HG02852 (cell line): ENCODE results near the gene KIF2A.
A peak's percentile ranks its signal among the peaks of the same experiment; 100 is the strongest.

Experiments used
- ATAC-seq: cut with Tn5 transposase; IDR thresholded peaks from one replicate; pipeline ENCODE4 v1.9.1; 2021; ENCODE audit warnings: mild to moderate bottlenecking, moderate library complexity; ENCODE audit not compliant: unreplicated experiment

The KIF2A gene

DNA sequence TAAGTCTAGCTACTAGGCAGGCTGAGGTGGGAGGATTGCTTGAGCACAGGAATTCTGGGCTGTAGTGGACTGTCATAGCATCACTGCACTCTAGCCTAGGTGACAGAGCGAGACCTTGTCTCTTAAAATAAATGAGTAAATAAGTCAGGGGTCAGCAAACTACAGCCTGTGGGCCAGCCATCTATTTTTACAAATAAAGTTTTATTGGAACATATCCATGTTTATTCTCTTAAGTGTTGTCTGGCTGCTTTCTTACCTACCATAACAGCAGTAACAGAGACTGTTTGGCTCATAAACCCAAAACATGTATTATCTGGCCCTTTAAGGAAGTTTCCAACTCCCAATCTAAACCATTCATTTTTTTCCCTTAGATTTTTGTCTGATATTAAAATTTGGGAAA, 68.1 kb downstream of the KIF2A start:
- no peak for ATAC-seq

DNA sequence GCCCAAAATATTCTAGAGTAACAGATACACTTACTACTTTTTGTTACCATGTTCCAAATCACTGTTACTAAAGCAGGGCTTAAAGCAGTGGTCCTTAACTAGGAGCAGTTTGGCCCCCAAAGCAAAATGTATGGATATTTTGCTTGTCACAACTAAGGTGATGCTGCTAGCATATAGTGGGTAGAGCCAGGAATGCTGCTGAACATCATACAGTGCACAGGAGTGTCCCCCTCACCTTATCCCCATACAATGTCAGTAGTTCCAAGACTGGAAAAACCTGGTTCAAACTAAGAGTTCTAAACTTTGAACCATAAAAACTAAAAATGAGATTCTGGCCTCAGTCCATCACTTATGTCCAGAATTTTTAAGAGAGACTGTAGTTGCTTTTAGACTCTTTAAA, 69.6 kb downstream of the KIF2A start:
- ATAC-seq = no peak

DNA sequence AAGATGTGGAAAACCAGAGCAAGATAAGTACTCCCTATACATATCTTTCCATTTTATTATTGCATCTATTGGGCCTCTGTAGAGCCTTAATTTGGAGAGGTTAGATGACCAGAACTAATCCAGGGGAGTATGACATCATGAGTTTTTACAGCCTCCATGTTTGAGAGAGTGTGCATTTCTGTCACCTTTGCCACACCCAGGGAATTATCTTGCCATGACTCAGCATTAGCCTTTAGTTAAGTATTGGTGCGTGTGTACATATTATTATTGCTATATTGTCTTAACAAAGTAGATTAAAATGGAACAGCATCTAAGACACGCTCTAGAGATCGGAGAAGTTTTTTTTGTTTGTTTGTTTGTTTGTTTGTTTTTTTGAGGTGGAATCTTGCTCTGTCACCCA, 70.1 kb downstream of the KIF2A start:
- ATAC-seq = no peak

DNA sequence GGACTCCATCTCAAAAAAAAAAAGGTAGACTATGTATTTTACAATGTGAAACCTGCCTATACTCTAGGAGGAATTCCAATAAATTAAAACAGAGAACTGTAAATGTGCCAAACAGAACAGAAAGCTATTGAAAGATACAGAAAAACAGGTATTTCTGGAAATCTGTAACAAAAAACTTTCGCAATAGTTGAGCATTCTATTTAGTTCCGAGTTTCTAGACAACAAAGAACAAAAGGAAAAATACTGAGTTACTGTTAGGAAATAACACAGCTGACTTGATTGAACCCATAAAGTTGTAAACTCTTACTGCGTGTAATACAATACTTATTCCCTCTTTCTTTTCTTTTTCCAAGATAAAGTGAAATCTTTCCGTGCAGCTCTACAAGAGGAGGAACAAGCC, 79.1 kb downstream of the KIF2A start:
- ATAC-seq = no peak

DNA sequence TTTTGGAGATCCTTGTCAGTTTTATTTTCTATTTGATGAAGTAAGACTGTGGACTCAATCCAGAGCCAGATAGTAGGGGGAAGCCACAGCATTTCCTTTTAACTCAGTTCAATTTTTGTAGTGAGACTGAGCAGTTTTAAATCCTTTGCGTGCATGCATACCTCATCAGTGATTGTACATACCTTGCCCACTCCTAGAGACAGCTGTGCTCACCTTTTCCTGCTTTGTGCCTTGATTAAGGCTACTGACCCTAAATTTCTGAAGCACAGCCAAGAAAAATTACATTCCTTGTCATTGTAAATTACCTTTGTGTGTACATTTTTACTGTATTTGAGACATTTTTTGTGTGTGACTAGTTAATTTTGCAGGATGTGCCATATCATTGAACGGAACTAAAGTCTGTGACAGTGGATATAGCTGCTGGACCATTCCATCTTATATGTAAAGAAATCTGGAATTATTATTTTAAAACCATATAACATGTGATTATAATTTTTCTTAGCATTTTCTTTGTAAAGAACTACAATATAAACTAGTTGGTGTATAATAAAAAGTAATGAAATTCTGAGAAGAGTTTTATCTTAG, 79.9 kb downstream of the KIF2A start:
- no peak for ATAC-seq

DNA sequence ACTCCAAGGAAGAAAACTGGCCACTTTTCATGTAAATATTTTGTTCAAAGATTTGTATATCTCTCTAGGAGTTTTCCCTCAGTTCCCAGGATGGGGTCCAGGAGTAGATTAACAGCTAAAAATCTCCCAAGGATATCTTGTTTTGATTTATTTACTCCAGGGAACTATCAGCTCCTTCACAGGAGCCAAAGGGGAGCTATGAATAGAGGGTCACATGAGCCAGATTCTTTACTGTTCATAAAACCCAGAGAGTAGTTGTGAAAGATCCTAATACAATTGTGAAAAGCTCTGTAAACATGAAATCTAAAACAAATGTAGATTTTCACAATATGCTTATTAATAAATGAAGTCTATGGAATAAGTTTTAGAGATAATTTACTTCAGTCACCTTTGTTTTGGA, 80.8 kb downstream of the KIF2A start:
- ATAC-seq = no peak

DNA sequence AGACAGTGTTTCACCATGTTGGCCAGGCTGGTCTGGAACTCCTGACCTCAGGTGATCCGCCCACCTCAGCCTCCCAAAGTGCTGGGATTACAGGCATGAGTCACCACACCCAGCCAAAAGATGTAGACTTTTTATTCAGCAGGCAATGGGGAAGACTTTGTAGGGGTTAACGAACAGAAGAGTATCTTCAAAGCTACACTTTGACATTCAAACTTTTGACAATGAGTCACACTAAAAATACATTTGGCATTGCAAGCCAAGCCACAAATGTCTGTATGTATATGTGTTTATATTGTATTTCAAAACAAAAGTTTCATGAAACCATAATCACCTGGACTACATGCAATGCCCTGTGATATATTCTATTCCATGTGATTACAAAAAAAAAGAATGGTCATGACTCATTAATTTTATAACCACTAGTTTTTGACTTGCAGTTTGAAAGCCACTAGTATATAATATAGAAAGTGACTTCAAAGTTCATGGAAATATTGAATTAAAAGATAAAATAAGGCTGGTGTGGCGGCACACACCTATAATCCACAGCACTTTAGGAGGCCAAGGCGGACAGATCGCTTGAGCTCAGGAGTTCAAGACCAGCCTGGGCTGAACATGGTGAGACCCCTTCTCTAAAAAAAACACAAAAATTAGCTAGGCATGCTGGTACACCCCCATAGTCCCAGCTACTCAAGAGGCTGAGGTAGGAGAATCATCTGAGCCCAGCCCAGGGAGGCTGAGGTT, 89.4 kb downstream of the KIF2A start:
- ATAC-seq = no peak

DNA sequence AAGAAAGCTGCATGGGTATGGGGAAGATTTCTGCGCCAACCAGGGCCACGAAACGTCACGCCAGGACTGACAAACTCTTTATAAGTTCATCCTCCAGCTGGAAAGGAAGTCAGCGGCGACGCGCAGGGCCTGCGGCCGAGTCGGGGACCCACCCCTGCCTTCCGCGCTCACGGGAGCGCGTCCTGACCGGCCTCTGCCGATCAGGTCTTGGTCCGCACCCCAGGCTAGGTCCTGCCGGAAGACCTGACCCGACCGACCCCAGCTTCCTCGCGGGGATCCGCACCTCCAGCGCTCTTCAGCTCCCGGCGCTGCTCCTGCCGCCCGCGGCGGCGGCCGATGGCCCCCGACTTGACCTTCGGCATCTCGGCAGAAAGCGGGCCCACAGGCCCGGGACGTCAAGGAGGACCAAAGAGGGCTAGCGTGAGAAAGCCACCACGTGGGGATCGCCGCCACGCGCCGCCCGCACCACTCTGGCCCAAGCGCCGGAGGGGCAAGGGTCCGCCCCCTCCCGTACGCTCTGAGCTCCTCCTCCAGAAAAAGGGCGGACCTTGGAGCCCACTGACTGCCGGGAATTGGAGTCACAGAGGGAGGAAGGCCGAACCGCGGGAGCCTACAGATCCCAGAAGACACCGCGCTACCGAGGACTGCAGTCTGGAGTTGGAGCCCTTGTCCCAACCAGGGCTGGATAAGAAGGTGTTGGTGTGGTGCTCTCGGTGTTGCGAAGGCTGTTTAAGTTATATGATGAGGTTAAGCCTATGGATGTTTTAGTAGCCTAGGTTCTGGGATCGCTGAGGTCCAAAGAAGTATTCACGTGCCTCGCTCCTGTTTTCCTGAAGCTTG, 97.6 kb downstream of the KIF2A start, which contains the start of gene DIMT1:
DIMT1 (minus strand) TSS at position 495 of the 840 bp plus-strand sequence; CDS start at position 362, 133 bp downstream.
- ATAC-seq = peak; percentile 95

DNA sequence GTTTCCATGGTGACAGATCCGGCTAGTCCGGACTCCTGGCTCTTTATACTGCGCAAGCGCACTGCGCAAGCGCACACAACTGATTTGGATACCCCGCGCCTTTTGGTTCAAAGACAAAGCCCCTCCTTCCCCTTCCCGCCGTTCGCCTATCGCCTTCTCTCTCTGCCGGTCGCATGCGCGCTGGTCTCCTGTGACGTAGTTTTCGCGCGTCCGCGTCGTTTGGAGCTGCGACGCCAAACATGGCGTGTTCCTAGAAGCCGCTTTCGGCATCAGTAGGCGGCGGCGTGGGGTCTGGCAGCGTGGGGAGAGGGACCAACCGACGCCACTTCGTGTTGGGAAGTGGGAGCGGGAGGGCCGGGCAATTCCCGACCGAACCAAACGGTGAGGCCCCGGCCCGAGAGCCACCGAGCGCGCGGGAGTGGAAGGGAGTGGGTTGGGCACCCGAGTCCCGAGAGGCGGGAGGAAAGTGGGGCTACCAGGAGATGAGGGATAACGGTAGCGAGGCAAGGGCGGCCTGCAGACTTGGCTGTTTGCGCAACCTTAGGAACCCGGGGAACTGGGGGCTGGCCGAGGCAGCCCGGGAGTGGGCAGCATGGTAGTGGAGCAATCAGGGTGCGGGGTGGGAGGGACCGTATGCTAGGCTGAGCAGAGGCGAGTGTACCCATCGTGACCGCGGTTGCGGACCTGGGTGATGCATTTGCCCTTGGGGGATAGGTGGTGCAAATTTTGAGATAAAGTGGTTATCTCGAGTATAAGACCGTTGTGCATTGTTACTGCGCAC, 106.7 kb downstream of the KIF2A start, which contains the start of gene IPO11:
IPO11 (plus strand) TSS at position 215 of the 781 bp plus-strand sequence. CDS start 24,517 bp downstream, outside the sequence.
- ATAC-seq = peak; percentile 96

DNA sequence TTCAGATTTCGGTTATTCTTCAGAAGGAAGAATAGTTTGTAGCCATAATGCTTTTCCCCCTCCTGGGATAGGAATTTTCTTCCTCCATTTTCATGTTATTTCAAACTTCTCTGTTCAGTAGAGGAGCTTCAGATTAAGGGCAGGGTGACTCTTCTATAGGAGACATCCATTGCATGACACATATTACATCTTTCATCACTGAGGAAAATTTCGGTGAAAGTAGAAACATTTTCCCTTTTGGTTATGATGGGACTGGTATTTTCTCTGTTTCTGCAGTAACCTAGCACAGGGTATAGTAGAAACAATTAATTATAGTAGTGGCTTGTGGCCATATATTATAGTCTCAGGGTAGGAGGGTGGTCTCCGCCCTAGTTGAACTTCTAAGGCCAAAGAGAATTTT, 107.7 kb downstream of the KIF2A start:
- no peak for ATAC-seq

DNA sequence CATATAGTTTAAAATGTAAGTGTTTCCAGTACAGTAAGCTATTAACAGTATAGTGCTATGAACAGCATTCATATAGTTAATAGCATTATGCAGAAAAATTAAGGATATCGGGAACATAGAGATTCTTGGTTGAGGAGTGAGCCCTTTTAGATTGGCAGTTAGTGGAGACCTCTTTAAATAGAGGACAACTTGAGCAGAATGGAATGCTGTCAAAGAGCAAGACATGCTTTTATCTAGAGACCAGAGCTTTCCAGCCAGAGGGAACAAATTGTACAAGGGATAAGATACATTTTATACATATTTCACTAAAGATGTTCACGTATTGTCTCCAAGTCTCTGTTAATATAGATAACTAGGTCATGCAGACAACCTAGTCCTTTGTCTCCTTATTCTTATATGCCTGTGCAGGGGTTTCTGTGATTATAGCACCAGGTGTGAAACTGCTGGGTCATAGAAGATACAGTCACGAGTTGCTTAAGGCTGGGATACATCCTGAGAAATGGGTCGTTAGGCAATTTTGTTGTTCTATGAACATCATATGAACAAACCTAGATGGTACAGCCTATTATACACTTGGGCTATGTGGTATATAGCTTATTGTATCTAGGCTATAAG, 112.6 kb downstream of the KIF2A start:
- ATAC-seq = no peak

DNA sequence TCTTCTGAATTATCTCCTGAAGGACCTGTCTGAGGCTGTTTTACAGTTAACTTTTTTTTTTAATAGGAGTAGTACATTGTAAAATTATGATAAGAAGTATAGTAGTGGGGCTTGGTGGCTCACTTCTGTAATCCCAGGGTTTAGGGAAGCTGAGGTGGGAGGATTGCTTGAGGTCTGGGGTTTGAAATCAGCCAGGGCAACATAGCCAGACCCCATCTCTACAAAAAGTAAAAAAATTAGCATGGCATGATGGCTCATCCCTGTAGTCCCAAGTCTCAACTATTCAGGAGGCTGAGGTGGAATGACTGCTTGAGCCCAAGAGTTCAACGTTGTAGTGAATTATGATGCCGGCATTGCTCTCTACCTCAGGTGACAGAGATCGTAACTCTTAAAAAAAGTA, 113.6 kb downstream of the KIF2A start:
- ATAC-seq = no peak

DNA sequence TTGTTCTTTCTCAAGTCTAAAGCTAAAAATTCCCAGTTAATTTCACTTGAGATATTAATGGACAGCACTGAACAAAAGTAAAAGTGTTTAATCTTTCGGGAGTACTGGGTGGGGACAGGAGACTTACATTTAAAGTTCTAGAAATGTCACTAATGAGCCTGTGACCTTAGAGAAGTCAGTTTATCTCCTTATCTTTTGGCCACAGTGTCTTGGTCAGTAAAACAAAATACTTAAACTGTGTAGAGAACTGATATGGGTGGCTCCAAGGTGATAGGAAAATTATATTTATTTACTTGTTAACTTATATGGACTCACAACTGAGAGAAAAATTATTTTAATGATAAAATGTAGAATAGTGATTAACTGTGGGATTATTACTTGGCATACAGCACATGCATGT, 115.4 kb downstream of the KIF2A start:
- ATAC-seq = no peak

DNA sequence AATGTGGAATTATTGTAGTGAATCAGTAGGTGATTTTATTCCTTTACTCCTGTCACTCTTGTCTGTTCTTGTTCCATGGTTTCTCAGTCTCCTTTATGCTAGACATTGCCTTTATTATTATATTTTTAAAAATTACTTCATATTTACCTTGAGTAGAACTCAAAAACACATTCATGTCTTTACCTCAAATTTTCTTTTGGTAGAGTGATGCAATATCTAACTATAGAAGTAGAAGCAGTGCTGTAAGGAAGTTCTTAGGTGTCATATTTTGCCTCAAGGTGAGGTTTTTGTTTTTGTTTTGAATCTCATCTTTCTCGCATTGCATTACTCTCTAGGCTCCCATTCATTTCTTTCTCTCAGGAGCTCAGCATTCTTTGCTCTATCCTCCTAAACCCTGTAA, 118.8 kb downstream of the KIF2A start:
- ATAC-seq = no peak

DNA sequence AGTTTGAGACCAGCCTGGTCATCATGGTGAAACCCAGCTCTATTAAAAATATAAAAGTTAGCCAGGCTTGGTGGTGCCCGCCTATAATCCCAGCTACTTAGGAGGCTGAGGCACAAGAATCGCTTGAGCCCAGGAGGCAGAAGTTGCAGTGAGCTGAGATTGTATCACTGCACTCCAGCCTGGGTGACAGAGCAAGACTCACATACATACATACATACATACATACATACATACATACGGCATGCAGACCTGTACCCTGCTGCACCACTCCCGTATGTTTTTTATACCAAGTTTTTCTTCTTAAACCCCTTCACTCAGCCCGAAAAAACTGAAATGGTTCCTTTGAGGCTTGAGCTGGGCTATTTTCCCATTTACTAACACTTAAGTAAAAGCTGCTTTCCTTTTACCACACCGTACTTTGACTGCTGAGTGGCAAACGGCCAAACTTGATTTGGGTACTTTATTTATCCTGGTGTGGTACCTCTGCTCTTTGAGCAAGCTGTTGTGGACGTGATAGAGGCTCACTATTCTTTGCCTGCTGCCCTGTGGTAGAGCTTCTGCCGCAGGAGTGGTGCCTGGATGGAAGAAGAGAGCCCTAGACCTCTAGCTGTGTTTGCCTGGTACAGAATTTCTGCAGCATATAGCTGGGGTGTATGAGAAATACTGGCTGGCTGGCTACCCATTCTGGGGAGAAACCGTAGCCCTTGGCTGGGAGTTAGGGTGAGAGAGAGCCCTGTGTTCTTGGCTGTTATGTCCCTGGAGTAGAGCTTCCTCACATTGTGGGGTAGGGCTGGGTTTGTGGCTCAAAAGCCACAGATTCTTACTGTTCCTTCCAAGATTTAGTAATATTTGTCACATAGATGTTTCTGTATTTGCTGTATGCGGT, 126.0 kb downstream of the KIF2A start:
- no peak for ATAC-seq

DNA sequence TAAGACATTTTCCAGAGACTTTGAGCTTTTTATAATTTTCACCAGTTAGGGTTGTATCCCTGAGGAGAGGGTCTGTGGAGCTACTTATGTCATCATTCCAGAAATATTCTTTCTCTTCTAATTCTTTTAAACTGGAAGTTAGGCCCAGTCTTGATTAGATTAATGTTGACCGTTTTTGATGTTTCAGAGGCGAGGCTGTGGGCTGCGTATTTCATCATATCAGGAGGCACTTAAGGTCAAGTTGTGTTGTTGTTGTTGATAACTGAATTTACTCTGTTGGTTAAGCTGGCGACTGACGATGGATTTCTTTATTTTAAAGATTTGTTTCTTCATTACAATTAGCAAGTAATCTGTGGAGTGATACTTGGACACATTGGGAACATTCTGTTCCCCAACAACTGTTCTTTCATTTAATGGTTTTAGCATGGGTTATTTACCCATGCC, 126.6 kb downstream of the KIF2A start:
- no peak for ATAC-seq
